ENCODE data around the gene RNF175.

DNA sequence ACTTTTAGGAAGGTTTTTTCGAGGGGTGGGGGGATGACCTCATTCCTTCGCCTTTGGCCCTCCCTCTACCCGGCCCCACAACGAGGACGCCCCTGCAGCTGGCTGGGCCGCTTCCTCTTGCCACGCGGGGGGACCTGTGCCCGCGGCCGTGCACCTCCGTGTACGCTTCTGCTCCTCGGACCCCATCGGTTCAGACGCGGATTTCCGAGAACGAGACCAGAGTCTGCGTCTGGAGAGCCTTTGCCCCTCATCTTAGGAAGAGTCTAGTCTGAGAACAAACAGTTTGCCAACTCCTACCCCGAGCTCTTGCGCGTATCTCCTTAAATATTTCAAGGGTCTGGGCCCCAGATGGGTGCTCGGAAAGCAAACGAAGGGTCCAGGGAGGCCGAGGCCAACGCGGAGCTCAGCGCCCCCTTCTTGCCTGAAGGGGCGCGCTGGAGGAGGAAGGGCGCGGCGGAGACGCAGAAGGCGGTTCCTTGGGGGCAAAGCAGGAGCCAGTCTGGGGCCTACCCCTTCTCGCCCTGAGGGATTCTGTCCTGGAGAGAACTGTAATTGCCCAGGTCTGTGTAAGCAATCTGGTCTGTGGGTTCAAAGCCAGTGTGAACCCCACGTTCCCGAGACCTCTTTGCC lies 32.9 kb upstream of the RNF175 start:
- TF ChIP-seq, protein P1, sequence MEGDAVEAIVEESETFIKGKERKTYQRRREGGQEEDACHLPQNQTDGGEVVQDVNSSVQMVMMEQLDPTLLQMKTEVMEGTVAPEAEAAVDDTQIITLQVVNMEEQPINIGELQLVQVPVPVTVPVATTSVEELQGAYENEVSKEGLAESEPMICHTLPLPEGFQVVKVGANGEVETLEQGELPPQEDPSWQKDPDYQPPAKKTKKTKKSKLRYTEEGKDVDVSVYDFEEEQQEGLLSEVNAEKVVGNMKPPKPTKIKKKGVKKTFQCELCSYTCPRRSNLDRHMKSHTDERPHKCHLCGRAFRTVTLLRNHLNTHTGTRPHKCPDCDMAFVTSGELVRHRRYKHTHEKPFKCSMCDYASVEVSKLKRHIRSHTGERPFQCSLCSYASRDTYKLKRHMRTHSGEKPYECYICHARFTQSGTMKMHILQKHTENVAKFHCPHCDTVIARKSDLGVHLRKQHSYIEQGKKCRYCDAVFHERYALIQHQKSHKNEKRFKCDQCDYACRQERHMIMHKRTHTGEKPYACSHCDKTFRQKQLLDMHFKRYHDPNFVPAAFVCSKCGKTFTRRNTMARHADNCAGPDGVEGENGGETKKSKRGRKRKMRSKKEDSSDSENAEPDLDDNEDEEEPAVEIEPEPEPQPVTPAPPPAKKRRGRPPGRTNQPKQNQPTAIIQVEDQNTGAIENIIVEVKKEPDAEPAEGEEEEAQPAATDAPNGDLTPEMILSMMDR (IDR thresholded peaks at IDR 0.05), result no peak
- TF ChIP-seq POLR2A (IDR thresholded peaks at IDR 0.05), result no peak
